ENCODE measurements around the gene SMCO2.
A peak's percentile ranks its signal among the peaks of the same experiment; 100 is the strongest.

The SMCO2 gene

DNA sequence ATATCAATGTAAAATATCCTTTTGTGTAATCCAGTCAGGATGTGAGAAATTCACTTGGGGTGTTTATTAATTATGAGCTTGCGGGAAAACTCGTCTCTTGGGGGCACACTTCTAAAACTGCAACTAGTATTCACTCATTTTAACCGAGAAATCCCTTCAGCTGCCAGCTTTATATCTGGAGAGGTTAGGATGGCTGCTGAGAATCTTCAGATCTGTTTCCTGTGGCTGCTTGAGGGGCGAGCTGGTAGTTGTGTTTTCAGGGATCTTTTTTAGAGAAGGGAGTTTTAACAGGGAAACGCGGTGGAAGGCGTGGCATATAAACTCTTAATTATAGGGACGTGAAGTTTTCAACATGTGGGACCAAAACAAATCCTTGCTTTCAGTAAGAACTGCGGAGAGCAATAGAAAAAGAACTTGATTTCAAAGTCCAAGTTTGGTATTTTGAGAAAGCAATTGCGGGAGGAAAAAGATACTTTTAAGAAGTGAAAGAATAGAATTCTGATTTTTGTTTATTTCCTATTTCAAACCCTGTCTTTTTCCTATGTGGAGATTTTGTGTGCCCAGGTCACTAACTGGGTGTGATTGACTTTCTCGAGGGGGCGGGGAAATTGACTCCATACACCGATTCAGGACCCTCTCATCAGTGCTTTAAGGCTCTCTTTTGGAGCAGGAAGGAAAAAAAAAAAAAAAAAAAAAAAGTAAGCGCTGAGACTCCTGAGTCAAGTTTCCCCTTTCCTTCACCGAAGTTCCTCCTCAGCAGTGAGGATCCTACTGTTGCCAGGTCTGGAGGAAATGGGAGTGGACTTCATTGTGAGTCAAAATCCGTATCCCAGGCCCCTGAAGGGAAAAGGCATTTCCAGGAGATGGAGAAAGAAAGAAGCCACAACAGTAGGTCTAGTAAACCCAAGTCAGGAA lies 78.6 kb downstream of the SMCO2 start:
- peaks cover 12% of the 10 kb centered on the region for H3K36me3 ChIP-seq (ENCODE audit: insufficient read depth, insufficient read length, low read length)
- peaks cover 4% of the 10 kb centered on the region for H3K4me1 ChIP-seq (ENCODE audit: insufficient read depth, insufficient read length)
- H3K9me3 ChIP-seq (ENCODE audit: insufficient read depth, low read length) = no peaks in the 10 kb centered on the region
- H3K4me3 ChIP-seq (ENCODE audit: insufficient read length, low read depth) = peak overlapping the region; percentile 86
- TF ChIP-seq SUZ12 (IDR thresholded peaks at IDR 0.05; ENCODE audit: extremely low read depth, insufficient read depth, insufficient read length) (no peak), ZNF274 (IDR thresholded peaks at IDR 0.05; ENCODE audit: low read depth, low read length) (no peak), YY1 (IDR thresholded peaks at IDR 0.05; ENCODE audit: insufficient read depth, insufficient read length) (no peak)
- peak; percentile 86 for DNase-seq (ENCODE audit: low read depth, low spot score)
- H3K9ac ChIP-seq (ENCODE audit: insufficient read length, low read depth) = peak overlapping the region; percentile 89
- H3K27me3 ChIP-seq (ENCODE audit: insufficient read depth, insufficient read length) = no peaks in the 10 kb centered on the region

DNA sequence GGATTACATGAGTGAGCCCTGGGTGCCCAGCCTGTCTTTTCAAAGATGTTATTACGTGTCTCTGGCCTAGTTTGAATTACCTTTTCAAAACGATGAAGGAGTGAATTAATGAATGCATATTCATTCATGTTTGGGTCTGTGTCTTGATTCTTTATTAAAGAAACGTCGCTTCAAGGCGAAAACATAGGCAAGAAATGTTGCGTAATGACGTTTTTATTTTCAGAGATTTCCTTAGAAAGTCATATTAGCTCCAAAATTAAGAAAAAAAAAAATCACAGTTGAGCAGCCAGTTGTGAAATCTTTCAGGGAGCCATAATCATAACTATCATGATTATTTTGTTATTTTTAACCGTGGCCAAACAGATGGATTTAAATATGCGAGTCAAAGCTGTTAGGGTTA lies 81.0 kb downstream of the SMCO2 start:
- H3K4me3 ChIP-seq (ENCODE audit: insufficient read length, low read depth) = no peak overlapping the region
- no peaks in the 10 kb centered on the region for H3K9me3 ChIP-seq (ENCODE audit: insufficient read depth, low read length)
- no peaks in the 10 kb centered on the region for H3K4me1 ChIP-seq (ENCODE audit: insufficient read depth, insufficient read length)
- no peak for DNase-seq (ENCODE audit: low read depth, low spot score)
- H3K27me3 ChIP-seq (ENCODE audit: insufficient read depth, insufficient read length) = no peaks in the 10 kb centered on the region
- H3K36me3 ChIP-seq (ENCODE audit: insufficient read depth, insufficient read length, low read length) = peaks cover 12% of the 10 kb centered on the region
- H3K9ac ChIP-seq (ENCODE audit: insufficient read length, low read depth) = no peak overlapping the region
- TF ChIP-seq ZNF274 (IDR thresholded peaks at IDR 0.05; ENCODE audit: low read depth, low read length) = no peak
- TF ChIP-seq YY1 (IDR thresholded peaks at IDR 0.05; ENCODE audit: insufficient read depth, insufficient read length) = no peak
- no peak for TF ChIP-seq SUZ12 (IDR thresholded peaks at IDR 0.05; ENCODE audit: extremely low read depth, insufficient read depth, insufficient read length)

DNA sequence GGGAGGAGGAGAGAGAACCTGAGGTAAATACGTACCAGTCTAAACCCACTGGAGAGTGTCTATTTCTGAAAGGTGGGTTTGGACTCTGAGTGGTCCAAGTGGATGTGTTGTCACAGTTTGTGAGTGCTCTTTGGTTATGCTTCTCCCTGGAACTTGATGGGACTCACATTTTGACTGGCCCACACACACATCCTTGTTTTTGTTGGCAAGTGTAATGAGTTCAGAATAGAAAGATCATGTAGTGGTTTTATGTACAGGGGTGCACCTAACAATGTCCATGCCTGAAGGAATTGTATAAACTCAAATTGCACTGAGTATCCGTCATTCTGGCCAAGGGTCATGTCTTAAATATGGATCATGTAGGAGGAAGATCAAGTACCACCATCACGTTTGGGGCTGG lies 82.3 kb downstream of the SMCO2 start:
- H3K9ac ChIP-seq (ENCODE audit: insufficient read length, low read depth) = no peak overlapping the region
- H3K9me3 ChIP-seq (ENCODE audit: insufficient read depth, low read length) = no peaks in the 10 kb centered on the region
- H3K27me3 ChIP-seq (ENCODE audit: insufficient read depth, insufficient read length) = no peaks in the 10 kb centered on the region
- peaks cover 12% of the 10 kb centered on the region for H3K36me3 ChIP-seq (ENCODE audit: insufficient read depth, insufficient read length, low read length)
- DNase-seq (ENCODE audit: low read depth, low spot score) = no peak
- TF ChIP-seq SUZ12 (IDR thresholded peaks at IDR 0.05; ENCODE audit: extremely low read depth, insufficient read depth, insufficient read length) (no peak), YY1 (IDR thresholded peaks at IDR 0.05; ENCODE audit: insufficient read depth, insufficient read length) (no peak), ZNF274 (IDR thresholded peaks at IDR 0.05; ENCODE audit: low read depth, low read length) (no peak)
- H3K4me3 ChIP-seq (ENCODE audit: insufficient read length, low read depth) = no peak overlapping the region
- no peaks in the 10 kb centered on the region for H3K4me1 ChIP-seq (ENCODE audit: insufficient read depth, insufficient read length)

DNA sequence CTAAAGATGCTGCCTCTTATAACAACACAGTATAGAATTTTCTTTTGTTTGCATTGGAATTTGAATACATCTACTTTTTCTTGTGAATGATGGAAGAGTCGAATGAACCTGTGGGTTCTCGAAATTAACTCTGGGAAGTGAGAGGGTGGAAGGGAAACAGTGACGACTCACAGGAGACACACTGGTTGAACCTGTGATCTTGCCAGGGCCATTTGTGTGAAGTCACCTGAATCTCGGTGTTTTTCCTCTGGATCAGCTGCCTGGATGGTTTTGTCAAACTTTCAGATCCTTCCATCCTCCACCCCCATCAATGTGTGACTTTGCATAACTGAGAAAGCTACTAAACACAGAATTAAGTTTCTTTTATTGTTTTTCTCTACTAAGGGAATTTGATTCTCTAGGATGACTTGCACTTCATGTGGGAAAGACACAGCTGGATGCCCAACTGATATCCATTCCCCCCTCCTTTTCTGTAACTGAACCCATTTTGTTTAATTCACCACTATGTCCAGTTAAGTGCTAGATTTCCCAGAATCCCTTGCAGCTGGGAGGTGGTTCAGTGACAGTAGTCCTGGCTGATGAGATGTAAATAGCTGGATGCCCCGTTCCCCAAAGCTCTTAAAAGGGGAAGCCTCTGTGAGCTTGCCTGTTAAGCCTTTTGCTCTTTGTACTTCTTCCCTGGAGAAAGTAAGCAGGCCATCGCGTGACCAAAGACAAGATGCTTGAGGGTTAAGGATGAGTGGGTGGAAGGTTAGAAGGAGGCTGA lies 83.8 kb downstream of the SMCO2 start:
- no peaks in the 10 kb centered on the region for H3K9me3 ChIP-seq (ENCODE audit: insufficient read depth, low read length)
- no peak overlapping the region for H3K9ac ChIP-seq (ENCODE audit: insufficient read length, low read depth)
- H3K4me3 ChIP-seq (ENCODE audit: insufficient read length, low read depth) = no peak overlapping the region
- no peaks in the 10 kb centered on the region for H3K4me1 ChIP-seq (ENCODE audit: insufficient read depth, insufficient read length)
- no peak for DNase-seq (ENCODE audit: low read depth, low spot score)
- peaks cover 13% of the 10 kb centered on the region for H3K36me3 ChIP-seq (ENCODE audit: insufficient read depth, insufficient read length, low read length)
- no peaks in the 10 kb centered on the region for H3K27me3 ChIP-seq (ENCODE audit: insufficient read depth, insufficient read length)
- no peak for TF ChIP-seq YY1 (IDR thresholded peaks at IDR 0.05; ENCODE audit: insufficient read depth, insufficient read length)
- TF ChIP-seq SUZ12 (IDR thresholded peaks at IDR 0.05; ENCODE audit: extremely low read depth, insufficient read depth, insufficient read length) = no peak
- no peak for TF ChIP-seq ZNF274 (IDR thresholded peaks at IDR 0.05; ENCODE audit: low read depth, low read length)

DNA sequence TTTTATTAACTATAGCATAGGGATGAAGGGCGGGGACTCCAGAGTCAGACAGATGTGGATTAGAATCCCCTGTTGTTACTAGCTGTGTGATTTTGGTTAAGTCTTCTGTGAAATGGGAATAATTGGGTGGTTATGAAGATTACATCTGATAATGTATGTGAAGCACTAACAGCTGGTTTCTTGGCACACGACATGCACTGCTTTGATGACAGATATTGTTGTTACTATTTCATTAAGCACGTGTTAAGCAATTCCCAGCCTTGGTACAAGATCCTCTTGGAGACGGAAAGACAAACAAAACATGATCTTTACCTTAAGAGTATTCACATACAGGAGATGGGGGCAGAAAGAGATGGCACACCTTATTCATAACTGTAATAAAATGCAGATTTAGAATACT lies 85.4 kb downstream of the SMCO2 start:
- no peak for TF ChIP-seq ZNF274 (IDR thresholded peaks at IDR 0.05; ENCODE audit: low read depth, low read length)
- no peak for TF ChIP-seq YY1 (IDR thresholded peaks at IDR 0.05; ENCODE audit: insufficient read depth, insufficient read length)
- no peak for TF ChIP-seq SUZ12 (IDR thresholded peaks at IDR 0.05; ENCODE audit: extremely low read depth, insufficient read depth, insufficient read length)
- H3K4me1 ChIP-seq (ENCODE audit: insufficient read depth, insufficient read length) = no peaks in the 10 kb centered on the region
- H3K4me3 ChIP-seq (ENCODE audit: insufficient read length, low read depth) = no peak overlapping the region

DNA sequence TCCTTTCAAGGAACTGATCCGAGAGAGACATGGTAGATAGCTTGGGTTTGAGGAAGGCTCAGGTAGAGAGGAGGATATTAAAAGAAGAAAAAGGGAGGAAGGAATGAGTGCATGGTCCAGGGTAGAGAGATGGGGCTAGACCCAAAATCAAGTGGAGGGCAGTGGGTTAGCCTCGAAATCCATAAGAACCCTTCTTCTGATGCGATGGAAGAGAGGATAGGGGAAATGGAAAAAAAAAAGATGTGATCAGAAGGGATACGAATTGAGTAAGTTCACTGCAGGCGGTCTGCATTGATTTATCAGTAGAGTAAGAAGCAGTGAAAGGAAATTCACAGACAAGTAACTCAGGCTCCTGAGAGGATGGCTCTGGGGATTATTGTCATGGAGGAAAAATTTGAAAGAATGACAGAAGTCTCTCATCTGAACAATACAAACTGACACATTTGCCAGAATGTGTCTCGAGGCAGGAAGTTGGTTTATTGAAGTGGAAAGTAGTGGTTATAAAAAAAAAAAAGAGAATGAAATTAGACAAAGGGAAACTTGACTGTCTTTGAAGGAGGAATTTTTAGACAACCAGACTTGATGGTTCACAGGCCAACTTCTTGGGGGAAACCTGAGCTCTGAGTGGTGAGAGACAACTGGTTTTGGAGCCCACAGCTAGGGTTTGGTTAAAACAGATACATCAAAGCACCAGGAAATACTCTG lies 87.7 kb downstream of the SMCO2 start:
- no peak for TF ChIP-seq YY1 (IDR thresholded peaks at IDR 0.05; ENCODE audit: insufficient read depth, insufficient read length)
- no peak for TF ChIP-seq SUZ12 (IDR thresholded peaks at IDR 0.05; ENCODE audit: extremely low read depth, insufficient read depth, insufficient read length)
- TF ChIP-seq ZNF274 (IDR thresholded peaks at IDR 0.05; ENCODE audit: low read depth, low read length) = no peak
- no peak for DNase-seq (ENCODE audit: low read depth, low spot score)
- H3K9ac ChIP-seq (ENCODE audit: insufficient read length, low read depth) = no peak overlapping the region
- no peak overlapping the region for H3K4me3 ChIP-seq (ENCODE audit: insufficient read length, low read depth)
- no peaks in the 10 kb centered on the region for H3K27me3 ChIP-seq (ENCODE audit: insufficient read depth, insufficient read length)
- peaks cover 17% of the 10 kb centered on the region for H3K36me3 ChIP-seq (ENCODE audit: insufficient read depth, insufficient read length, low read length)
- no peaks in the 10 kb centered on the region for H3K4me1 ChIP-seq (ENCODE audit: insufficient read depth, insufficient read length)
- H3K9me3 ChIP-seq (ENCODE audit: insufficient read depth, low read length) = no peaks in the 10 kb centered on the region; the same call in 1 of the 2 replicates

More for the DNA sequence above, 85.4 kb downstream of the SMCO2 start:
- no peaks in the 10 kb centered on the region; the same call in 1 of the 2 replicates for H3K9me3 ChIP-seq (ENCODE audit: insufficient read depth, low read length)
- no peaks in the 10 kb centered on the region for H3K27me3 ChIP-seq (ENCODE audit: insufficient read depth, insufficient read length)
- H3K9ac ChIP-seq (ENCODE audit: insufficient read length, low read depth) = no peak overlapping the region
- peaks cover 26% of the 10 kb centered on the region for H3K36me3 ChIP-seq (ENCODE audit: insufficient read depth, insufficient read length, low read length)
- DNase-seq (ENCODE audit: low read depth, low spot score) = no peak
